IMR-90 (cell line): Measurements from ENCODE around the gene AGTR1. TPM values are rescaled to one million over a fixed set of nuclear protein-coding genes. Genes with fewer than 3 reads are reported as not detected.
A peak's percentile ranks its signal among the peaks of the same experiment; 100 is the strongest.

ENCODE experiments used
- ATAC-seq: fragments of 200-7000 bp; cut with Tn5 transposase; 2 replicates; pipeline ENCODE4 v1.9.1; 2020; ENCODE audit warnings: low read depth, mild to moderate bottlenecking, moderate library complexity
- BruUV-seq: library from RNA; stranded (reverse); fragments of 400-500 nt; replicated peaks from 2 replicates; lab custom pipeline; 2021; lab: Mats Ljungman, UMichigan
- CTCF ChIA-PET: fragments of 300-600 bp; formaldehyde crosslinking; extraction: SDS; loops from one replicate; lab custom pipeline; 2021; ENCODE audit warnings: antibody characterized with exemption; lab: Yijun Ruan, JAX
- POLR2A ChIA-PET: fragments of 300-600 bp; sonication (Branson Sonifier 250); formaldehyde crosslinking; loops from one replicate; lab custom pipeline; 2022; ENCODE audit warnings: antibody characterized with exemption; ENCODE audit not compliant: unreplicated experiment; lab: Charles Lee
- DNase-seq: peaks from one replicate; pipeline ENCODE4 v3.0.0; 2013
- H2AFZ ChIP-seq: replicated peaks from 2 replicates; pipeline ENCODE3; 2013; ENCODE audit warnings: low read length, mild to moderate bottlenecking; ENCODE audit not compliant: poor library complexity
- H2AK5ac ChIP-seq: 2 replicates; pipeline ENCODE4 v1.6.1; 2013; ENCODE audit warnings: low read depth, low read length, inconsistent platforms
- H2AK9ac ChIP-seq: replicated peaks from 2 replicates; pipeline ENCODE3; 2013; ENCODE audit warnings: mild to moderate bottlenecking, low read depth, low read length, moderate library complexity; ENCODE audit not compliant: poor library complexity
- H2BK120ac ChIP-seq: 2 replicates; pipeline ENCODE4 v1.6.1; 2013; ENCODE audit warnings: low read depth, low read length, inconsistent platforms
- H2BK15ac ChIP-seq: 3 replicates; pipeline ENCODE4 v1.6.1; 2013; ENCODE audit warnings: low read depth, low read length, inconsistent platforms
- H2BK20ac ChIP-seq: 2 replicates; pipeline ENCODE4 v1.6.1; 2013; ENCODE audit warnings: low read depth, mild to moderate bottlenecking, inconsistent platforms, low read length, moderate library complexity
- H2BK5ac ChIP-seq: 2 replicates; pipeline ENCODE4 v1.6.1; 2013; ENCODE audit warnings: mild to moderate bottlenecking, low read depth, low read length, inconsistent platforms; ENCODE audit not compliant: poor library complexity, severe bottlenecking
- H3K14ac ChIP-seq: replicated peaks from 2 replicates; pipeline ENCODE4 v1.6.1; 2013; ENCODE audit warnings: low read depth, low read length, inconsistent platforms
- H3K18ac ChIP-seq: 2 replicates; pipeline ENCODE4 v1.6.1; 2013; ENCODE audit warnings: low read depth, low read length, control low read depth
- H3K23ac ChIP-seq: 2 replicates; pipeline ENCODE4 v1.6.1; 2013; ENCODE audit warnings: low read depth, low read length, inconsistent platforms
- H3K27ac ChIP-seq: 2 replicates; pipeline ENCODE4 v1.5.1; 2013; ENCODE audit warnings: mild to moderate bottlenecking, control low read depth, low read length; ENCODE audit not compliant: insufficient read depth
- H3K27me3 ChIP-seq: 2 replicates; pipeline ENCODE4 v1.6.1; 2013; ENCODE audit warnings: low read length; ENCODE audit not compliant: control insufficient read depth, insufficient read depth
- H3K36me3 ChIP-seq: 2 replicates; pipeline ENCODE4 v1.6.1; 2013; ENCODE audit warnings: low read length, mixed read lengths; ENCODE audit not compliant: control insufficient read depth, insufficient read depth
- H3K4ac ChIP-seq: 2 replicates; pipeline ENCODE4 v1.6.1; 2013; ENCODE audit warnings: low read depth, low read length, inconsistent platforms
- H3K4me1 ChIP-seq: 2 replicates; pipeline ENCODE4 v1.6.1; 2013; ENCODE audit warnings: low read length, mixed read lengths; ENCODE audit not compliant: control insufficient read depth, insufficient read depth
- H3K4me2 ChIP-seq: 2 replicates; pipeline ENCODE4 v1.6.1; 2013; ENCODE audit warnings: low read depth, mild to moderate bottlenecking, control low read depth, low read length, moderate library complexity
- H3K4me3 ChIP-seq: 2 replicates; pipeline ENCODE4 v1.5.1; 2013; ENCODE audit warnings: low read depth, mild to moderate bottlenecking, control low read depth, low read length, moderate library complexity; ENCODE audit not compliant: insufficient read depth
- H3K56ac ChIP-seq: 2 replicates; pipeline ENCODE4 v1.6.1; 2013; ENCODE audit warnings: low read length, inconsistent platforms; ENCODE audit not compliant: insufficient read depth; ENCODE audit errors: extremely low read depth
- H3K79me1 ChIP-seq, 2 experiments: 2 replicates each; pipeline ENCODE4 v1.6.1; 2013; ENCODE audit warnings: low read length in 2 of 2, inconsistent platforms in 1 of 2, low read depth in 1 of 2
- H3K9ac ChIP-seq: 2 replicates; pipeline ENCODE4 v1.6.1; 2013; ENCODE audit warnings: low read depth, low read length, control low read depth
- H3K9me1 ChIP-seq: 2 replicates; pipeline ENCODE4 v1.6.1; 2013; ENCODE audit warnings: low read length, inconsistent platforms; ENCODE audit not compliant: insufficient read depth
- H3K9me3 ChIP-seq: 2 replicates; pipeline ENCODE4 v1.6.1; 2013; ENCODE audit warnings: low read length; ENCODE audit not compliant: control insufficient read depth, insufficient read depth
- H4K20me1 ChIP-seq: 2 replicates; pipeline ENCODE4 v1.6.1; 2013; ENCODE audit warnings: low read length, inconsistent platforms; ENCODE audit not compliant: insufficient read depth
- H4K5ac ChIP-seq: 2 replicates; pipeline ENCODE4 v1.6.1; 2013; ENCODE audit warnings: mild to moderate bottlenecking, low read depth, low read length, control low read depth
- H4K8ac ChIP-seq, 2 experiments: 2 replicates each; pipeline ENCODE4 v1.6.1; 2013; ENCODE audit warnings: low read depth in 2 of 2, low read length in 2 of 2, control low read depth in 1 of 2, inconsistent platforms in 1 of 2
- H4K91ac ChIP-seq: 2 replicates; pipeline ENCODE4 v1.6.1; 2013; ENCODE audit warnings: low read depth, low read length, inconsistent platforms; ENCODE audit not compliant: insufficient read depth
- BHLHE40 ChIP-seq: fragments of 150-350 bp; IDR thresholded peaks from 2 replicates; pipeline ENCODE4 v1.6.1; 2016; ENCODE audit warnings: mild to moderate bottlenecking, low read depth, low read length
- CEBPB ChIP-seq: IDR thresholded peaks from 2 replicates; pipeline ENCODE4 v1.6.1; 2012; ENCODE audit warnings: low read depth, low read length, improper control_type of control experiment
- CHD1 ChIP-seq: IDR thresholded peaks from 2 replicates; pipeline ENCODE4 v1.6.1; 2012; ENCODE audit warnings: low read depth, low read length, improper control_type of control experiment
- FOS ChIP-seq: fragments of 150-350 bp; IDR thresholded peaks from 2 replicates; pipeline ENCODE4 v1.6.1; 2016; ENCODE audit warnings: low read depth, low read length
- MAZ ChIP-seq: IDR thresholded peaks from 2 replicates; pipeline ENCODE4 v1.6.1; 2012; ENCODE audit warnings: low read depth, mild to moderate bottlenecking, low read length, improper control_type of control experiment, moderate library complexity, borderline replicate concordance
- NFE2L2 ChIP-seq: fragments of 150-350 bp; IDR thresholded peaks from 2 replicates; pipeline ENCODE4 v1.6.1; 2016; ENCODE audit warnings: low read depth, mild to moderate bottlenecking, low read length
- POLR2A ChIP-seq: IDR thresholded peaks from 2 replicates; pipeline ENCODE4 v1.6.1; 2012; ENCODE audit warnings: mild to moderate bottlenecking, low read depth, low read length
- RAD21 ChIP-seq: IDR thresholded peaks from 2 replicates; pipeline ENCODE4 v1.6.1; 2012; ENCODE audit warnings: low read length, improper control_type of control experiment
- RCOR1 ChIP-seq: IDR thresholded peaks from 2 replicates; pipeline ENCODE4 v1.6.1; 2012; ENCODE audit warnings: mild to moderate bottlenecking, low read length, improper control_type of control experiment; ENCODE audit not compliant: insufficient replicate concordance
- SMC3 ChIP-seq: fragments of 150-350 bp; IDR thresholded peaks from 2 replicates; pipeline ENCODE4 v1.6.1; 2016; ENCODE audit warnings: low read depth, mild to moderate bottlenecking, antibody characterized with exemption, low read length, moderate library complexity
- WGBS, 2 experiments: methylation state at CpG; one replicate each; pipeline versions ENCODE4 v1.1.5 to v1.1.7; 2013; ENCODE audit warnings: missing lambda C conversion rate in 2 of 2; ENCODE audit not compliant: insufficient read length in 1 of 2; ENCODE audit errors: extremely low coverage in 2 of 2; 5-methylcytosine and 5-hydroxymethylcytosine counted together
- dilution Hi-C: fragments of 300-500 bp; cut with HindIII; formaldehyde crosslinking; loops from one replicate; pipeline ENCODE4 v1.14.3; 2018; ENCODE audit warnings: low sequenced_read_pairs; ENCODE audit not compliant: unreplicated experiment
- in situ Hi-C: fragments of 300-500 bp; cut with MboI; formaldehyde crosslinking; loops from 3 replicates; pipeline ENCODE4 v1.14.3; 2019; ENCODE audit warnings: low sequenced_read_pairs, inconsistent platforms, mixed read lengths
- intact Hi-C: fragments of 100-400 bp; cut with micrococcal nuclease; formaldehyde crosslinking; loops from 2 replicates; pipeline ENCODE4 v1.10.0; 2022
- polyA plus RNA-seq, 3 experiments: library from polyadenylated mRNA; depleted of rRNA; stranded (reverse); fragments of >200 nt; gene quantifications; 2 replicates each; pipeline ENCODE4 v1.2.3, GENCODE V29; 2012; ENCODE audit warnings: low replicate concordance in 1 of 3
- total RNA-seq: library from RNA; depleted of rRNA; stranded (reverse); fragments of >200 nt; gene quantifications from 2 replicates; pipeline ENCODE4 v1.2.3, GENCODE V29; 2012
- TF ChIP-seq, protein P1 (sequence below): fragments of 150-350 bp; IDR thresholded peaks from 2 replicates; pipeline ENCODE4 v1.6.1; 2016; ENCODE audit warnings: low read depth, mild to moderate bottlenecking, low read length, moderate library complexity, borderline replicate concordance
- TF ChIP-seq, protein P2 (sequence below): fragments of 150-350 bp; IDR thresholded peaks from 2 replicates; pipeline ENCODE4 v1.6.1; 2017; ENCODE audit warnings: mild to moderate bottlenecking, antibody characterized with exemption, low read length, low read depth

Gene AGTR1
- total and polyA plus RNA-seq, 2 of the 4 experiments (the other 2 are of a cell fraction), result 2.2 to 2.7 TPM

DNA sequence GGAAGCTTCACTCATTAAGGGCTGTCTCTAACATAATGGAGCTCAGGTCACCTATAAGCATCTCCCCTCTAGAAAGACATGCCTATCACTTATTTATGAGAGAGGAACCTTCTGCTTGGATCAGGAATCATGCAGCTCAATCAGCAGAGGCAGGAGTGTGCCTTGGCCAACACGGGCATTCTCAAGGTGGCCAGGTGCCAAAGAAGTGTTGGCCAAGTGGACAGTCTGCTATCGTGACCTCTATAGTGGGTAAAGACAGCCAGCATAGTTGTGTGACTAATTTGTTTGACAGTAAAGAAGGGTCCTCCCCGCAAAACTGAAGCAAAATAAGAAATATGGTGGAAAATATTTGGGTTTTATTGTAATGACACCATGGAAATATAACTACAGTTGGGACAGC, 14.7 kb upstream of the AGTR1 start:
- Histone ChIP-seq H3K27ac (no peak overlapping the region), H4K91ac (no peak overlapping the region), H2AK9ac (no peak overlapping the region), H3K79me1 (no peaks in the 10 kb centered on the region), H3K4ac (no peak overlapping the region), H3K4me1 (no peaks in the 10 kb centered on the region), H4K5ac (no peak overlapping the region), H4K8ac (no peak overlapping the region), H3K4me3 (no peak overlapping the region), H2BK5ac (no peak overlapping the region), H3K9me1 (no peaks in the 10 kb centered on the region), H3K14ac (no peak overlapping the region), H3K23ac (0 out of 2 replicates have a peak overlapping the region, but pooled peaks have one; percentile 5), H3K18ac (no peak overlapping the region), H3K9me3 (no peaks in the 10 kb centered on the region), H3K56ac (no peak overlapping the region), H3K36me3 (no peaks in the 10 kb centered on the region), H2BK15ac (no peak overlapping the region), H2BK120ac (no peak overlapping the region), H3K27me3 (peaks cover 1% of the 10 kb centered on the region; the same call in 1 of the 2 replicates), H2BK20ac (no peak overlapping the region), H2AK5ac (no peak overlapping the region), H3K4me2 (no peak overlapping the region), H2AFZ (no peak overlapping the region), H3K9ac (no peak overlapping the region), H4K20me1 (no peaks in the 10 kb centered on the region)
- no TSS peak for BruUV-seq
- TF ChIP-seq POLR2A (no peak), BHLHE40 (no peak), MAZ (no peak), FOS (no peak), RAD21 (no peak), CHD1 (no peak), SMC3 (no peak), NFE2L2 (no peak), RCOR1 (no peak), CEBPB (no peak)
- TF ChIP-seq, protein P1, sequence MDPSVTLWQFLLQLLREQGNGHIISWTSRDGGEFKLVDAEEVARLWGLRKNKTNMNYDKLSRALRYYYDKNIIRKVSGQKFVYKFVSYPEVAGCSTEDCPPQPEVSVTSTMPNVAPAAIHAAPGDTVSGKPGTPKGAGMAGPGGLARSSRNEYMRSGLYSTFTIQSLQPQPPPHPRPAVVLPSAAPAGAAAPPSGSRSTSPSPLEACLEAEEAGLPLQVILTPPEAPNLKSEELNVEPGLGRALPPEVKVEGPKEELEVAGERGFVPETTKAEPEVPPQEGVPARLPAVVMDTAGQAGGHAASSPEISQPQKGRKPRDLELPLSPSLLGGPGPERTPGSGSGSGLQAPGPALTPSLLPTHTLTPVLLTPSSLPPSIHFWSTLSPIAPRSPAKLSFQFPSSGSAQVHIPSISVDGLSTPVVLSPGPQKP, result no peak
- TF ChIP-seq, protein P2, sequence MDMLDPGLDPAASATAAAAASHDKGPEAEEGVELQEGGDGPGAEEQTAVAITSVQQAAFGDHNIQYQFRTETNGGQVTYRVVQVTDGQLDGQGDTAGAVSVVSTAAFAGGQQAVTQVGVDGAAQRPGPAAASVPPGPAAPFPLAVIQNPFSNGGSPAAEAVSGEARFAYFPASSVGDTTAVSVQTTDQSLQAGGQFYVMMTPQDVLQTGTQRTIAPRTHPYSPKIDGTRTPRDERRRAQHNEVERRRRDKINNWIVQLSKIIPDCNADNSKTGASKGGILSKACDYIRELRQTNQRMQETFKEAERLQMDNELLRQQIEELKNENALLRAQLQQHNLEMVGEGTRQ, result no peak
- ATAC-seq (no peak), DNase-seq (no peak)
- intact Hi-C loops (no loop called here), in situ Hi-C loops (no loop called here), dilution Hi-C loops (no loop called here)
- CTCF ChIA-PET, result interaction anchor here (0.6 to 1.0 kb wide), 2 partner anchors 40 to 710 kb away, joined by 3 to 4 read pairs; no protein-coding TSS in a partner anchor
- POLR2A ChIA-PET, result no interaction called here
- WGBS, 2 experiments, result 59% methylated on average over 3 of the region's 3 CpGs; no CpG with 5 or more reads in 1 of the 2 experiments
